DOHH2 (cell line): Measurements from ENCODE around the gene GPR157.

Experiments
- EZH2phosphoT487 ChIP-seq: fragments of 200-600 bp; sonication (generic); IDR thresholded peaks from 2 replicates; pipeline ENCODE4 v1.6.1; 2017; ENCODE audit warnings: borderline replicate concordance, mild to moderate bottlenecking, antibody characterized with exemption, low read length, moderate library complexity, mixed read lengths
- TF ChIP-seq, protein P1 (sequence below): fragments of 200-600 bp; sonication (generic); IDR thresholded peaks from one replicate; pipeline ENCODE4 v1.5.1; 2014; ENCODE audit warnings: antibody characterized with exemption, mild to moderate bottlenecking, low read depth, low read length; ENCODE audit not compliant: poor library complexity, severe bottlenecking

DNA sequence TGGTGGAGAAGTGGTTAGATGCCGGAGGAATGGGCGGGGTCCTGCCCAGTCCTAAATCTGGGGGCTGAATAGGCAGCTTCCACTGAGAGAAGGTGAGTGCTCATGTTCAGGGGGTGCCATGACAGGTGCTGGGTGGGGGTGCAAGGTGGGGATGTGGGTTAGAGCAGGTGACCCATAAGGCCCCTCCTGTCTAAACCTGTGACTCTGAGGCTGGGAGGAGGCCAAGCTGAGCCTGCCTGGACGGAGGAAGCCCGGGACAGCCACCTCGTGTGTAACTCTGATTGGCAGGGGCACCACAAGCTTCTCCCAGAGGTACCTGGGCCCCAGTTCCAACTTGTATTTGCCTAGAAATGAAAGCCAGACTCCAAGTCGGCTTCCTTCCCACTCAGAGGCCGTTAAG, 10.7 kb downstream of the GPR157 start:
- TF ChIP-seq, protein P1, sequence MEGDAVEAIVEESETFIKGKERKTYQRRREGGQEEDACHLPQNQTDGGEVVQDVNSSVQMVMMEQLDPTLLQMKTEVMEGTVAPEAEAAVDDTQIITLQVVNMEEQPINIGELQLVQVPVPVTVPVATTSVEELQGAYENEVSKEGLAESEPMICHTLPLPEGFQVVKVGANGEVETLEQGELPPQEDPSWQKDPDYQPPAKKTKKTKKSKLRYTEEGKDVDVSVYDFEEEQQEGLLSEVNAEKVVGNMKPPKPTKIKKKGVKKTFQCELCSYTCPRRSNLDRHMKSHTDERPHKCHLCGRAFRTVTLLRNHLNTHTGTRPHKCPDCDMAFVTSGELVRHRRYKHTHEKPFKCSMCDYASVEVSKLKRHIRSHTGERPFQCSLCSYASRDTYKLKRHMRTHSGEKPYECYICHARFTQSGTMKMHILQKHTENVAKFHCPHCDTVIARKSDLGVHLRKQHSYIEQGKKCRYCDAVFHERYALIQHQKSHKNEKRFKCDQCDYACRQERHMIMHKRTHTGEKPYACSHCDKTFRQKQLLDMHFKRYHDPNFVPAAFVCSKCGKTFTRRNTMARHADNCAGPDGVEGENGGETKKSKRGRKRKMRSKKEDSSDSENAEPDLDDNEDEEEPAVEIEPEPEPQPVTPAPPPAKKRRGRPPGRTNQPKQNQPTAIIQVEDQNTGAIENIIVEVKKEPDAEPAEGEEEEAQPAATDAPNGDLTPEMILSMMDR = no peak
- no peak for TF ChIP-seq EZH2phosphoT487
